GM06990 (cell line): Measurements from ENCODE around the gene GPRIN2.

Source experiments
- DNase-seq: peaks from one replicate; pipeline ENCODE4 v3.0.0-alpha.2; 2011; ENCODE audit not compliant: insufficient read length; ENCODE audit errors: extremely low read depth
- H3K27me3 ChIP-seq: replicated peaks from 2 replicates; pipeline ENCODE4 v1.6.0; 2011; ENCODE audit warnings: low read length; ENCODE audit not compliant: control insufficient read depth, insufficient read depth
- H3K36me3 ChIP-seq: 2 replicates; pipeline ENCODE4 v1.5.1; 2011; ENCODE audit warnings: low read length; ENCODE audit not compliant: control insufficient read depth, insufficient read depth
- H3K4me3 ChIP-seq: replicated peaks from 2 replicates; pipeline ENCODE4 v1.5.1; 2011; ENCODE audit warnings: low read depth, mild to moderate bottlenecking, control low read depth, low read length
- TF ChIP-seq, protein P1 (sequence below): IDR thresholded peaks from 2 replicates; pipeline ENCODE4 v1.5.1; 2011; ENCODE audit warnings: low read length, control low read depth, mild to moderate bottlenecking, inconsistent platforms; ENCODE audit not compliant: insufficient read depth, poor library complexity, severe bottlenecking

The GPRIN2 gene

DNA sequence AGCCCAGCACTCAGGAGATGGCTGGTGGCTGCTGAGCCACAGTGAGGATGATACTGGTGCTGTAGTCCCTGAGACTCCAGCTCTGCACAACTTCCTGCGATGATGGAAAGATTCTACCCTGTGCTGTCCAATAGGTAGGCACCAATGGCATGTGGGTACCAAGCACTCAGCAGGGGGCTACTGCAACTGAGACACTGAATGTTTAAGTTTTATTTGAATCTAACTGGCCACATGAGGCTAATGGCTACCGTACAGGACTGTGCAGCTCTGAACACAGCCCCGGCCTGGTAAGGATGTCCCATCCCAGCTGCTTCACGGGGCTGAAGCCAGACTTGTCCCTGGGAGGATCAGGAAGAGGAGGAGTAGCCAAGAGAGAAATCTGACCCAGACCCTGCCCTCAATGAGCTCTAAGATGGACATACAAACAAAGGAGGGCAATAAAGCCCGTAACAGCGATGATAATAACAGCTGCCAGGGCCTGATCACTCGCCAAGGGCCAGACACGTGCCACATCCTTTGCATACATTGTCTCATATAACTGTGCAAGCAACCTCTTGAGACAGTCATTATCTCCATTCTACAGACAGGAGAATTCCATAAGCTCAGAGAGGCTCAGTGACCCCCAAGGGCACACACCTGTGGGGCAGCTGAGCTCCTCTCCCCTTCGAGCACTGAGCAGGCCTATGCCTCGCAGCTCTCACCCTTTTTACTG is 3.8 kb downstream of the GPRIN2 start:
- TF ChIP-seq, protein P1, sequence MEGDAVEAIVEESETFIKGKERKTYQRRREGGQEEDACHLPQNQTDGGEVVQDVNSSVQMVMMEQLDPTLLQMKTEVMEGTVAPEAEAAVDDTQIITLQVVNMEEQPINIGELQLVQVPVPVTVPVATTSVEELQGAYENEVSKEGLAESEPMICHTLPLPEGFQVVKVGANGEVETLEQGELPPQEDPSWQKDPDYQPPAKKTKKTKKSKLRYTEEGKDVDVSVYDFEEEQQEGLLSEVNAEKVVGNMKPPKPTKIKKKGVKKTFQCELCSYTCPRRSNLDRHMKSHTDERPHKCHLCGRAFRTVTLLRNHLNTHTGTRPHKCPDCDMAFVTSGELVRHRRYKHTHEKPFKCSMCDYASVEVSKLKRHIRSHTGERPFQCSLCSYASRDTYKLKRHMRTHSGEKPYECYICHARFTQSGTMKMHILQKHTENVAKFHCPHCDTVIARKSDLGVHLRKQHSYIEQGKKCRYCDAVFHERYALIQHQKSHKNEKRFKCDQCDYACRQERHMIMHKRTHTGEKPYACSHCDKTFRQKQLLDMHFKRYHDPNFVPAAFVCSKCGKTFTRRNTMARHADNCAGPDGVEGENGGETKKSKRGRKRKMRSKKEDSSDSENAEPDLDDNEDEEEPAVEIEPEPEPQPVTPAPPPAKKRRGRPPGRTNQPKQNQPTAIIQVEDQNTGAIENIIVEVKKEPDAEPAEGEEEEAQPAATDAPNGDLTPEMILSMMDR: no peak
- Histone ChIP-seq H3K4me3 (no peak overlapping the region), H3K36me3 (no peaks in the 10 kb centered on the region), H3K27me3 (peaks cover 3% of the 10 kb centered on the region; the same call in 1 of the 2 replicates)
- DNase-seq: no peak

DNA sequence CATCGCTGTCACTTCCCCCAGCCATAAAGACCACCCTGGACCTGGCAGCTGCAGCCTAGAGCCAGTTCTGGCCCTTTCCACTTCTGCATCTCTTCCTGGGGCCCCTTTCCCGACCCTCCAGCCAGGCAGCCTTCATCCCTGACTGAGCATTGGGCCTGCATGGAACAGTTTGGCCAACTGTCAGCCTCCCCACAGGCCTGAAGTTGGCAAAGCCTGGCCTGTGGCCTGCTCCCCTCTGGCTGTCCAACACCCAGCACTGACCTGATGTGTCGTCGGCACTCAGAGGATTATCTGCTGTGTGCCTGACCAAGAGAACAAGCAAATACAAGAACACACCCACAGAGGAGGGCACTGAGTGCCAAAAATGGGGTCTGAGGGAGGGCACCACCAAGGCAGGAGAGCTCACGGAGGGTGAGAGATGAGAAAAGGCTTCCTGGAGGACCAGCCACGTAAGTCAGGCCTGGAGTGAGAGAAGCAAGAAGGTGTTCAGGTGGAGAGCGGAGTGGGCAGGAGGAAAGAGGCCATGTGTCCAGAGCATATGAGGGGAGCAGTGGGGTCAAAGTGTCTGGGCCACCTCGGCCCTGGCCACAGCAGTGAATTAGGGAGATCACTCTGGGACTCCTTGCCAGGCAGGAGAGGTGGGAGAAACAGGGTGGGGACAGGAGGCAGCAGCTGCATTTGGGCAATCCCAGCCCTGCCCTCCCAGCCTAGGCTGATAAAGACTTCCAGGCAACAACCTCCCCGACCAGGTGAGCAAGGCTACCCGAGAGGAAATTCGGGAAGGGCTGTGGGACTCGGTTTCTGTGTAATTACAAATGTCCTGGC is 4.5 kb downstream of the GPRIN2 start:
- Histone ChIP-seq H3K4me3 (no peak overlapping the region), H3K27me3 (peaks cover 3% of the 10 kb centered on the region; the same call in 1 of the 2 replicates), H3K36me3 (no peaks in the 10 kb centered on the region)
- TF ChIP-seq, protein P1: no peak
- no peak for DNase-seq

GRCh38 chr10:46550795-46551700 is 5.4 kb downstream of the GPRIN2 start:
- no peak for DNase-seq
- TF ChIP-seq, protein P1: no peak
- peaks cover 3% of the 10 kb centered on the region; the same call in 1 of the 2 replicates for H3K27me3 ChIP-seq

GRCh38 chr10:46550076-46550790 is 6.2 kb downstream of the GPRIN2 start:
- Histone ChIP-seq H3K4me3 (no peak overlapping the region), H3K36me3 (no peaks in the 10 kb centered on the region), H3K27me3 (peaks cover 3% of the 10 kb centered on the region; the same call in 1 of the 2 replicates)
- DNase-seq: no peak
- TF ChIP-seq, protein P1: no peak

More at GRCh38 chr10:46550795-46551700, 5.4 kb downstream of the GPRIN2 start:
- H3K4me3 ChIP-seq: no peak overlapping the region
- no peaks in the 10 kb centered on the region for H3K36me3 ChIP-seq
